ENCODE measurements around the gene IGSF8.

Gene IGSF8, protein sequence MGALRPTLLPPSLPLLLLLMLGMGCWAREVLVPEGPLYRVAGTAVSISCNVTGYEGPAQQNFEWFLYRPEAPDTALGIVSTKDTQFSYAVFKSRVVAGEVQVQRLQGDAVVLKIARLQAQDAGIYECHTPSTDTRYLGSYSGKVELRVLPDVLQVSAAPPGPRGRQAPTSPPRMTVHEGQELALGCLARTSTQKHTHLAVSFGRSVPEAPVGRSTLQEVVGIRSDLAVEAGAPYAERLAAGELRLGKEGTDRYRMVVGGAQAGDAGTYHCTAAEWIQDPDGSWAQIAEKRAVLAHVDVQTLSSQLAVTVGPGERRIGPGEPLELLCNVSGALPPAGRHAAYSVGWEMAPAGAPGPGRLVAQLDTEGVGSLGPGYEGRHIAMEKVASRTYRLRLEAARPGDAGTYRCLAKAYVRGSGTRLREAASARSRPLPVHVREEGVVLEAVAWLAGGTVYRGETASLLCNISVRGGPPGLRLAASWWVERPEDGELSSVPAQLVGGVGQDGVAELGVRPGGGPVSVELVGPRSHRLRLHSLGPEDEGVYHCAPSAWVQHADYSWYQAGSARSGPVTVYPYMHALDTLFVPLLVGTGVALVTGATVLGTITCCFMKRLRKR

DNA sequence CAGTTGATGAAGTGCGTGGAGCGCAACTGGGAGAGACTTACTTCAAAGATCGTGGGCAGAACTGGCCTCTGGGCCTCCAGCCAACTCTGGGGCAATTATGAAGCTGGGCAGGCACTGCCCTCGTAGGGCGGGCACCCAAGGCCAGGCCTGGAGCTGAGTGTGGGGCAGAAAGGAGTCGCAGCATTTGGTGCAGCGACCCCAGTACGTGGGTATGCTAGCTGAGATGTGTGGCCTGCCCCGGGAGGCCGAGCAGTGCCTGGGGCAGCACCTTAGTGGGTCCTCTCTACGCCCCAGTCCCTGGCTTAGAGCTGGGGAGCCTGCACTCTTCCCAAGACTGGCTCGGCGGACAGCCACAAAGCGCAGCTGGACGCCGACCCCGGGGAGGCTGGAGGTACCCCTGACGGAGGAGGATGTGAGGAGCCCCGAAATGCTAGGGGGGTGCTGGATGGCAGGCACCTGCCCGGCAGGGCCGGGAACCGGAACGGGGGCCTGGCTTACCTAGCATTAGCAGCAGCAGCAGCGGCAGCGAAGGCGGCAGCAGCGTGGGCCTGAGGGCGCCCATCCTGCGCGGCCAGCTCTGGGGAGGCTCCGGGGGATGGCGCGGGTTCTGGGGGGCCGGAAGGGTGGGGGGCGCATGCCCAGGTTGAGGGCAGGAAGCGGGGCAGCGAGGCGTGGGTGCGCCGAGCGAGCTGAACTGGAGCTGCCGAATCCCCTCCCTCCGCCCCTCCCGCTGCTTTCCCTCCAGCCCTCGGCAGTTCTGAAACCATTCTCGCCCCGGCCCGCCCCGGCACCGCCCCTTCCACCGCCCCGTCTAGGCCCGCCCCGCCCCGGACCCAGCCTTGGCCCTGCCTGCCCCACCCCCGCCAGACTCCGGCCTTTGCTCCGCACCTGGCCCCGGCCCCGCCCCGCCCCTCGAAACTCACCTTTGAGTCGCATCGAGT is at the start of gene IGSF8:
TSS of gene IGSF8 (minus strand) at position 709 of the 941 bp plus-strand sequence. CDS start at position 562, 147 bp downstream.
- H3K9me3 ChIP-seq = no peaks in the 10 kb centered on the region
- peak within 1 kb of the TSS; percentile 96 for H3K4me3 ChIP-seq
- H3K27ac ChIP-seq = peak within 1 kb of the TSS; percentile 96 to 99
- peaks cover 0 to 79% (median 57%) of the 10 kb centered on the region in 4 donors for H3K4me1 ChIP-seq
- H3K27me3 ChIP-seq = no peaks in the 10 kb centered on the region
- H3K36me3 ChIP-seq = peaks cover 18 to 24% (median 18%) of the 10 kb centered on the region in 3 donors
- DNase-seq = peak; percentile 87 to 97
- TF ChIP-seq, protein P1, sequence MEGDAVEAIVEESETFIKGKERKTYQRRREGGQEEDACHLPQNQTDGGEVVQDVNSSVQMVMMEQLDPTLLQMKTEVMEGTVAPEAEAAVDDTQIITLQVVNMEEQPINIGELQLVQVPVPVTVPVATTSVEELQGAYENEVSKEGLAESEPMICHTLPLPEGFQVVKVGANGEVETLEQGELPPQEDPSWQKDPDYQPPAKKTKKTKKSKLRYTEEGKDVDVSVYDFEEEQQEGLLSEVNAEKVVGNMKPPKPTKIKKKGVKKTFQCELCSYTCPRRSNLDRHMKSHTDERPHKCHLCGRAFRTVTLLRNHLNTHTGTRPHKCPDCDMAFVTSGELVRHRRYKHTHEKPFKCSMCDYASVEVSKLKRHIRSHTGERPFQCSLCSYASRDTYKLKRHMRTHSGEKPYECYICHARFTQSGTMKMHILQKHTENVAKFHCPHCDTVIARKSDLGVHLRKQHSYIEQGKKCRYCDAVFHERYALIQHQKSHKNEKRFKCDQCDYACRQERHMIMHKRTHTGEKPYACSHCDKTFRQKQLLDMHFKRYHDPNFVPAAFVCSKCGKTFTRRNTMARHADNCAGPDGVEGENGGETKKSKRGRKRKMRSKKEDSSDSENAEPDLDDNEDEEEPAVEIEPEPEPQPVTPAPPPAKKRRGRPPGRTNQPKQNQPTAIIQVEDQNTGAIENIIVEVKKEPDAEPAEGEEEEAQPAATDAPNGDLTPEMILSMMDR (IDR thresholded peaks at IDR 0.05) = no peak
- intact Hi-C loops (cut with DNase I; ENCODE audit: low total_unique reads) = loop anchor here (1.0 kb wide), 1 partner anchor 12 kb away; no protein-coding TSS in a partner anchor

DNA sequence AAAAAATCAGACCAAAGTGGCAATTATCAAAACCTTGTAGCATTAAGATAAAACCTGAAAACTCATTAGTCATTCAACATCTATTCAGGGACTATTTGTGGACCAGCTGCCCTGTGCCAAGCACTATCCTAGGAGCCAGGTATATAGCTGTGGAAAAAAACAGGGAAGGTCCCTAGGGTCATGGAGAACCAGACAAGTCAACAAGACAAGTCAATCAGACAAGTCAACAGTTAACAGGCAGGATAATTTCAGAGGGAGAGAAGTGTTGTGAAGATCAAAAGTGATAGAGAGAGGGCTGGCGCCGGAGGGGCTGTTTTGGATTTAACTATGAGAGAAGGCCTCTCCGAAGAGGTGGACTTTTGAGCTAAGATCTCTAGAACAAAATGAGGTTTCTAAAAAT is 49.7 kb upstream of the IGSF8 start:
- H3K27me3 ChIP-seq = no peaks in the 10 kb centered on the region
- H3K9me3 ChIP-seq = no peaks in the 10 kb centered on the region
- intact Hi-C loops (cut with DNase I; ENCODE audit: low total_unique reads) = no loop called here
- H3K36me3 ChIP-seq = no peaks in the 10 kb centered on the region
- peaks cover 0 to 43% (median 6%) of the 10 kb centered on the region in 4 donors for H3K4me1 ChIP-seq
- no peak overlapping the region for H3K4me3 ChIP-seq
- peak overlapping the region; percentile 76 to 79 for H3K27ac ChIP-seq
- TF ChIP-seq, protein P1 (IDR thresholded peaks at IDR 0.05) = no peak
- DNase-seq = no peak

DNA sequence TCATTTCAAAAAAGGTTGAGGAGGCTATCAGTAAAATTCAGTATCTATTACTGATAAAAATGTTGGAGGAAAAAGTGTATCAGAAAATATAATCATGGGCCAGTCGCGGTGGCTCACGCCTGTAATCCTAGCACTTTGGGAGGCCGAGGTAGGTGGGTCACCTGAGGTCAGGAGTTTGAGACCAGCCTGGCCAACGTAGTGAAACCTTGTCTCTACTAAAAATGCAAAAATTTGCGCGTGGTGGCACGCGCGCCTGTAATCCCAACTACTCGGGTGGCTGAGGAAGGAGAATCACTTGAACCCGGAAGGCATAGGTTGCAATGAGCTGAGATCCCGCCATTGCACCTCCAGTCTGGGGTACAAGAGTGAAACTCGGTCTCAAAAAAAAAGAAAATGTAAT is 47.7 kb upstream of the IGSF8 start:
- no peak for DNase-seq
- TF ChIP-seq, protein P1 (IDR thresholded peaks at IDR 0.05) = no peak
- Histone ChIP-seq H3K27ac (no peak overlapping the region), H3K9me3 (no peaks in the 10 kb centered on the region), H3K4me1 (peaks cover 0 to 40% (median 6%) of the 10 kb centered on the region in 4 donors), H3K4me3 (no peak overlapping the region), H3K36me3 (peaks cover 0 to under 1% (median 0%) of the 10 kb centered on the region in 3 donors), H3K27me3 (no peaks in the 10 kb centered on the region)
- intact Hi-C loops (cut with DNase I; ENCODE audit: low total_unique reads) = no loop called here

DNA sequence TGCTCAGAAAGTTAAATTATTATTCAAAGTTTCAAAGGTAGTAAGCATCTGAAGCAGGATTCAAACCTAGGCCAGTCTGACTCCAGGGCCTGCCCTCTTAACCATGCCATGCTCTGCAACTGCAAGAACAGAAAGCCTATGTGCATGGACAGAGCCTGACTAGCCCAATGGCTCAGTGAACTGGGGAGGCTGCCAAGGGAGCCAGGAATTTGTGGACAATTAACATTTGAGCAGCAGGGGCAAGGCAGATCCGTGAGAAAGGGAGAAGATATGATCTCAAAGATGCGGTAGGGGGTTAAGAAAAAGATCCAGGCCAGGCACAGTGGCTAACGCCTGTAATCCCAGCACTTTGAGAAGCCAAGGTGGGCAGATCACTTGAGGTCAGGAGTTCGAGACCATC is 46.5 kb upstream of the IGSF8 start:
- no peaks in the 10 kb centered on the region for H3K27me3 ChIP-seq
- no peak overlapping the region for H3K4me3 ChIP-seq
- no peaks in the 10 kb centered on the region for H3K9me3 ChIP-seq
- no peak overlapping the region for H3K27ac ChIP-seq
- intact Hi-C loops (cut with DNase I; ENCODE audit: low total_unique reads) = no loop called here
- peaks cover 5 to 12% (median 12%) of the 10 kb centered on the region in 3 donors for H3K36me3 ChIP-seq
- DNase-seq = no peak
- peaks cover 0 to 30% (median 4%) of the 10 kb centered on the region in 4 donors for H3K4me1 ChIP-seq
- TF ChIP-seq, protein P1 (IDR thresholded peaks at IDR 0.05) = no peak

DNA sequence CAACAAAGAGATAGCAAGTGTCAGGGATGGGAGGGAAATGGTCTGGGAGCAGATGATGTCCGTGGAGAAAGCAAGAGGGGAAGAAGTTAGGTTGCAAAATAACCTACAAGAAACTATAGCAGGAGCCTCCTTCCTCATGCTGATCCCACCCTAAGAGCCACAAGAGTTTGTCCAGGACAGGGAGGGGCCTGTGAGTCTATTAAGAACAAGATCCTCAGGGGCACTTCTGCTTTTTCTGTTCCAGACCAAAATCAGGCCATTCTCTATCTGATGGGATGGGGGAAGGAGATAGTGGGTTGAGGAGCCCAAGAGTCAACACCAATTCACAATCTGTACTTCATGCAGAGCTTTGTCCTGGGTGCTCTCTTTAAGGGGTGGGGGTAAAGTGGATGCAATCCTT is 45.3 kb upstream of the IGSF8 start:
- Histone ChIP-seq H3K27me3 (no peaks in the 10 kb centered on the region), H3K4me3 (no peak overlapping the region), H3K9me3 (no peaks in the 10 kb centered on the region), H3K4me1 (peaks cover 0 to 18% (median under 1%) of the 10 kb centered on the region in 4 donors), H3K36me3 (peaks cover 15 to 24% (median 21%) of the 10 kb centered on the region in 3 donors), H3K27ac (no peak overlapping the region)
- intact Hi-C loops (cut with DNase I; ENCODE audit: low total_unique reads) = no loop called here
- TF ChIP-seq, protein P1 (IDR thresholded peaks at IDR 0.05) = no peak
- no peak for DNase-seq

Data from tibial artery (tissue), 4 donors.